PC-3 (cell line): ENCODE results near the gene STAC3. TPM values are rescaled to one million over a fixed set of nuclear protein-coding genes. Genes with fewer than 3 reads are reported as not detected.

Experiments
- ATAC-seq: fragments of 200-7000 bp; cut with Tn5 transposase; 2 replicates; pipeline ENCODE4 v1.9.1; 2020; ENCODE audit warnings: mild to moderate bottlenecking, moderate library complexity
- BruUV-seq: library from RNA; stranded (reverse); fragments of 400-500 nt; replicated peaks from 2 replicates; lab custom pipeline; 2021; lab: Mats Ljungman, UMichigan
- CTCF ChIA-PET: fragments of 300-600 bp; sonication (Branson Sonifier 250); formaldehyde crosslinking; loops from one replicate; lab custom pipeline; 2022; ENCODE audit warnings: antibody characterized with exemption; lab: Charles Lee
- POLR2A ChIA-PET: fragments of 300-600 bp; sonication (Branson Sonifier 250); formaldehyde crosslinking; loops from one replicate; lab custom pipeline; 2022; ENCODE audit warnings: antibody characterized with exemption; ENCODE audit not compliant: unreplicated experiment; lab: Charles Lee
- DNase-seq: peaks from one replicate; pipeline ENCODE4 v3.0.0-alpha.2; 2015
- H2AFZ ChIP-seq: fragments of 300-600 bp; sonication (generic); 2 replicates; pipeline ENCODE4 v1.6.0; 2016; ENCODE audit warnings: antibody characterized with exemption, low read length
- H3F3A ChIP-seq: fragments of 300-600 bp; sonication (generic); one replicate; pipeline ENCODE4 v1.6.0; 2017; ENCODE audit warnings: antibody characterized with exemption, low read length, control low read depth, mild to moderate bottlenecking; ENCODE audit not compliant: unreplicated experiment
- H3K27ac ChIP-seq: fragments of 300-600 bp; sonication (generic); 2 replicates; pipeline ENCODE4 v1.5.1; 2016; ENCODE audit warnings: mild to moderate bottlenecking, low read length
- H3K27me3 ChIP-seq: fragments of 300-600 bp; sonication (generic); 2 replicates; pipeline ENCODE4 v1.6.1; 2016; ENCODE audit warnings: low read length, mixed read lengths
- H3K36me3 ChIP-seq: fragments of 300-600 bp; sonication (generic); 2 replicates; pipeline ENCODE4 v1.6.1; 2016; ENCODE audit warnings: low read depth, mixed run types, low read length, mixed read lengths
- H3K4me1 ChIP-seq: fragments of 300-600 bp; sonication (generic); 2 replicates; pipeline ENCODE4 v1.5.1; 2016; ENCODE audit warnings: low read length; ENCODE audit not compliant: insufficient read depth
- H3K4me2 ChIP-seq: fragments of 300-600 bp; sonication (generic); 2 replicates; pipeline ENCODE4 v1.6.0; 2016; ENCODE audit warnings: low read length
- H3K4me3 ChIP-seq: fragments of 300-600 bp; sonication (generic); 2 replicates; pipeline ENCODE4 v1.5.1; 2016; ENCODE audit warnings: mild to moderate bottlenecking, low read length, mixed read lengths
- H3K79me2 ChIP-seq: fragments of 300-600 bp; sonication (generic); 2 replicates; pipeline ENCODE4 v1.6.1; 2017; ENCODE audit warnings: low read length, mixed read lengths
- H3K9ac ChIP-seq: fragments of 300-600 bp; sonication (generic); 2 replicates; pipeline ENCODE4 v1.6.0; 2016; ENCODE audit warnings: mild to moderate bottlenecking, low read length
- H3K9me2 ChIP-seq: fragments of 300-600 bp; sonication (generic); replicated peaks from 2 replicates; pipeline ENCODE4 v1.6.1; 2016; ENCODE audit warnings: mixed run types, low read length, mixed read lengths
- H3K9me3 ChIP-seq: fragments of 300-600 bp; sonication (generic); 2 replicates; pipeline ENCODE4 v1.6.1; 2016; ENCODE audit warnings: low read length, mixed read lengths
- H4K20me1 ChIP-seq: fragments of 300-600 bp; sonication (generic); 2 replicates; pipeline ENCODE4 v1.6.1; 2016; ENCODE audit warnings: low read length, mixed read lengths
- EZH2 ChIP-seq: fragments of 300-600 bp; sonication (generic); IDR thresholded peaks from one replicate; pipeline ENCODE4 v1.6.1; 2017; ENCODE audit warnings: antibody characterized with exemption, mild to moderate bottlenecking, low read length; ENCODE audit not compliant: unreplicated experiment
- EZH2phosphoT487 ChIP-seq: fragments of 300-600 bp; sonication (generic); IDR thresholded peaks from 2 replicates; pipeline ENCODE4 v1.6.1; 2018; ENCODE audit warnings: mild to moderate bottlenecking, antibody characterized with exemption, low read length, borderline replicate concordance
- intact Hi-C: fragments of 100-400 bp; cut with micrococcal nuclease; formaldehyde crosslinking; loops from 2 replicates; pipeline ENCODE4 v1.9.0; 2023
- total RNA-seq: library from RNA; depleted of rRNA; stranded (reverse); fragments of >200 nt; gene quantifications from 2 replicates; pipeline ENCODE4 v1.2.3, GENCODE V29; 2014
- TF ChIP-seq, protein P1 (sequence below): fragments of 300-600 bp; sonication (generic); conservative IDR thresholded peaks from 2 replicates; pipeline ENCODE4 v1.5.1; 2017; ENCODE audit warnings: antibody characterized with exemption, low read depth, mild to moderate bottlenecking, low read length

The STAC3 gene
- total RNA-seq, 1 experiment from 2014 or later, result 1.8 TPM

GRCh38 chr12:57237596-57237931 is 13.4 kb downstream of the STAC3 start:
- H3K9me2 ChIP-seq, result no peaks in the 10 kb centered on the region
- no TSS peak for BruUV-seq
- no peak overlapping the region for H2AFZ ChIP-seq
- no peak overlapping the region for H3K4me2 ChIP-seq
- no peaks in the 10 kb centered on the region for H4K20me1 ChIP-seq
- no peak overlapping the region for H3K4me3 ChIP-seq
- peaks cover 19% of the 10 kb centered on the region; the same call in 1 of the 2 replicates for H3K36me3 ChIP-seq
- POLR2A ChIA-PET, result interaction anchor here (0.6 kb wide), 1 partner anchor 163 kb away, joined by 3 read pairs; no protein-coding TSS in a partner anchor
- H3K4me1 ChIP-seq, result peaks cover 30% of the 10 kb centered on the region
- peaks cover 14% of the 10 kb centered on the region for H3K27me3 ChIP-seq
- intact Hi-C loops, result no loop called here
- no peaks in the 10 kb centered on the region for H3F3A ChIP-seq
- DNase-seq (peak; percentile 39), ATAC-seq (no peak)
- no peak for TF ChIP-seq EZH2
- TF ChIP-seq, protein P1, sequence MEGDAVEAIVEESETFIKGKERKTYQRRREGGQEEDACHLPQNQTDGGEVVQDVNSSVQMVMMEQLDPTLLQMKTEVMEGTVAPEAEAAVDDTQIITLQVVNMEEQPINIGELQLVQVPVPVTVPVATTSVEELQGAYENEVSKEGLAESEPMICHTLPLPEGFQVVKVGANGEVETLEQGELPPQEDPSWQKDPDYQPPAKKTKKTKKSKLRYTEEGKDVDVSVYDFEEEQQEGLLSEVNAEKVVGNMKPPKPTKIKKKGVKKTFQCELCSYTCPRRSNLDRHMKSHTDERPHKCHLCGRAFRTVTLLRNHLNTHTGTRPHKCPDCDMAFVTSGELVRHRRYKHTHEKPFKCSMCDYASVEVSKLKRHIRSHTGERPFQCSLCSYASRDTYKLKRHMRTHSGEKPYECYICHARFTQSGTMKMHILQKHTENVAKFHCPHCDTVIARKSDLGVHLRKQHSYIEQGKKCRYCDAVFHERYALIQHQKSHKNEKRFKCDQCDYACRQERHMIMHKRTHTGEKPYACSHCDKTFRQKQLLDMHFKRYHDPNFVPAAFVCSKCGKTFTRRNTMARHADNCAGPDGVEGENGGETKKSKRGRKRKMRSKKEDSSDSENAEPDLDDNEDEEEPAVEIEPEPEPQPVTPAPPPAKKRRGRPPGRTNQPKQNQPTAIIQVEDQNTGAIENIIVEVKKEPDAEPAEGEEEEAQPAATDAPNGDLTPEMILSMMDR, result no peak
- TF ChIP-seq EZH2phosphoT487, result no peak
- H3K9me3 ChIP-seq, result no peaks in the 10 kb centered on the region
- no peak overlapping the region for H3K9ac ChIP-seq
- no peak overlapping the region for H3K27ac ChIP-seq
- CTCF ChIA-PET, result no interaction called here
- H3K79me2 ChIP-seq, result peaks cover 7% of the 10 kb centered on the region; the same call in 1 of the 2 replicates

DNA sequence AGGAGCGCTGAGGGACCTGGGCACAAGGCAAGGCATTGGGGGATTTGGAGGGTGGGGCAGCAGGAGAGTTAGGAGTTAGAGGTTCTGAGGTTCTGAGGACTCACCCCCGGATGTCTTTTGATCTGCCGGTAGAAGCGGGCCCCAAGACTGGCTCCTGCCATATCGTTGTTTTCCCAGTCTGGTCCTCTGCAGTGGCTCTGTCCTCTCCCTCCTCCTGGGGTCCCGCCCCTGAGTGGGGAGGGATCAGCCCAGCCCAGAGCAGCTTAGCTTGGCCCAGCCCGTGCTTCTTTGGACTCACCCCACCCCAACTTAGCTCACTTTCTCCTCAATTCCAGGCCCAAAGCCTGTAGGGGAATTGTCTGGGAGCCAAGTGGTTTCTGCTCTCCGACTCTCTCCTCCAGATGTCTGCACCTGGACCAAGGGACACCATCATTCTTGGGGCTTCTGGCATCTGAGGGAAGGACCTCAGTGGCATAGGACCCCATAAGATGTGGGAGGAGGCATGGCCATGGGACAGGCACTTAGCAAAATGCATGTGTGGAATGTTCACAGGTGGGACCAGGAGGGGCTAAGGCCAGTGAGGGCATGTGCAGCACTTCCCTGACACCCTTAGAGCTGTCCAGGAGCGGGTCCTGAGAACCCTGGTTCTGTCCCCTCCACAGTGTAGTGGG is 13.9 kb downstream of the STAC3 start:
- POLR2A ChIA-PET, result interaction anchor here (0.6 kb wide), 1 partner anchor 162 kb away, joined by 3 read pairs; no protein-coding TSS in a partner anchor
- no peak overlapping the region for H3K4me2 ChIP-seq

More for the DNA sequence above, 13.9 kb downstream of the STAC3 start:
- Histone ChIP-seq H3K4me1 (peaks cover 26% of the 10 kb centered on the region), H3K79me2 (peaks cover 12% of the 10 kb centered on the region), H3K36me3 (peaks cover 24% of the 10 kb centered on the region; the same call in 1 of the 2 replicates), H3K9ac (no peak overlapping the region), H3K4me3 (no peak overlapping the region), H3K9me2 (no peaks in the 10 kb centered on the region), H3K9me3 (no peaks in the 10 kb centered on the region), H3K27ac (no peak overlapping the region), H3F3A (no peaks in the 10 kb centered on the region), H2AFZ (no peak overlapping the region), H3K27me3 (peaks cover 9% of the 10 kb centered on the region), H4K20me1 (no peaks in the 10 kb centered on the region)
- no TSS peak for BruUV-seq
- TF ChIP-seq EZH2phosphoT487, result no peak
- TF ChIP-seq, protein P1, result no peak
- no peak for TF ChIP-seq EZH2
- CTCF ChIA-PET, result interaction anchor here (0.6 kb wide), 1 partner anchor 23 kb away, joined by 15 read pairs; no protein-coding TSS in a partner anchor
- DNase-seq (no peak), ATAC-seq (no peak; the same call in 1 of the 2 replicates)
- intact Hi-C loops, result no loop called here
